Activated T-helper 1 cell treated with anti-CD3 and anti-CD28 coated beads, Interleukin-12 subunit alpha, Interleukin-12 subunit beta, Interleukin-2, Interleukin-4 antibody, amounts not matched to agents 30 ng/mL and 10 ng/mL and 1 ng/mL, durations not matched to agents 14 hours and 24 hours and 36 hours (primary cell): ENCODE data around the gene SUSD6. TPM values are rescaled to one million over a fixed set of nuclear protein-coding genes. Genes with fewer than 3 reads are reported as not detected.
"Not testable (repeated sequence)": the region's sequence is repeated elsewhere in the genome, so short reads cannot be mapped to it uniquely, and the experiment has no call there.

Experiments
- DNase-seq: peaks from one replicate; pipeline ENCODE4 v3.0.0; 2021; ENCODE audit warnings: low spot score
- H3K27ac Mint-ChIP-seq: one replicate; pipeline ENCODE4 v1.8.0; 2021; ENCODE audit warnings: mild to moderate bottlenecking, mixed read lengths
- H3K27me3 Mint-ChIP-seq: one replicate; pipeline ENCODE4 v1.8.0; 2022; ENCODE audit warnings: mild to moderate bottlenecking, moderate library complexity, mixed read lengths; ENCODE audit not compliant: insufficient read depth
- H3K36me3 Mint-ChIP-seq: one replicate; pipeline ENCODE4 v1.8.0; 2021; ENCODE audit warnings: low read depth, mixed read lengths
- H3K4me1 Mint-ChIP-seq: one replicate; pipeline ENCODE4 v1.8.0; 2021; ENCODE audit warnings: low read depth, mixed read lengths
- H3K4me3 Mint-ChIP-seq: one replicate; pipeline ENCODE4 v1.8.0; 2021; ENCODE audit warnings: mild to moderate bottlenecking, moderate library complexity, mixed read lengths
- H3K9me3 Mint-ChIP-seq: one replicate; pipeline ENCODE4 v1.8.0; 2021; ENCODE audit warnings: mixed read lengths
- intact Hi-C: fragments of 100-400 bp; cut with micrococcal nuclease; formaldehyde crosslinking; loops from one replicate; pipeline ENCODE4 v1.15.1; 2024
- total RNA-seq: library from RNA; stranded (reverse); gene quantifications from 2 replicates; pipeline ENCODE4 v1.2.3, GENCODE V29; 2022

SUSD6 gene
- total RNA-seq, 1 donor from 2014 or later: 94.3 TPM

- intact Hi-C loops: no loop called here
- peaks cover 63% of the 10 kb centered on the region for H3K36me3 Mint-ChIP-seq
- peaks cover 93% of the 10 kb centered on the region for H3K4me1 Mint-ChIP-seq
Measured at GRCh38 chr14:69712599-69713088, 101.2 kb downstream of the SUSD6 start.

GRCh38 chr14:69713209-69713781, 101.9 kb downstream of the SUSD6 start:
- Mint-ChIP-seq H3K27ac (peak overlapping the region; percentile 91), H3K9me3 (no peaks in the 10 kb centered on the region), H3K27me3 (no peaks in the 10 kb centered on the region), H3K4me3 (peak overlapping the region; percentile 32), H3K36me3 (peaks cover 63% of the 10 kb centered on the region), H3K4me1 (peaks cover 96% of the 10 kb centered on the region)
- intact Hi-C loops: no loop called here
- no peak for DNase-seq

More at GRCh38 chr14:69712599-69713088, 101.2 kb downstream of the SUSD6 start:
- peak; percentile 35 for DNase-seq
- peak overlapping the region; percentile 91 for H3K27ac Mint-ChIP-seq
- no peaks in the 10 kb centered on the region for H3K9me3 Mint-ChIP-seq
- H3K4me3 Mint-ChIP-seq: peak overlapping the region; percentile 67
- H3K27me3 Mint-ChIP-seq: no peaks in the 10 kb centered on the region

- Mint-ChIP-seq H3K4me3 (no peak overlapping the region), H3K4me1 (peaks cover 97% of the 10 kb centered on the region), H3K9me3 (no peaks in the 10 kb centered on the region), H3K36me3 (peaks cover 57% of the 10 kb centered on the region), H3K27ac (peak overlapping the region; percentile 91), H3K27me3 (no peaks in the 10 kb centered on the region)
- no peak for DNase-seq
- intact Hi-C loops: no loop called here
Measured at GRCh38 chr14:69713993-69714679, 102.7 kb downstream of the SUSD6 start.

GRCh38 chr14:69715725-69716477, 104.5 kb downstream of the SUSD6 start:
- Mint-ChIP-seq H3K27ac (peak overlapping the region; percentile 92), H3K4me3 (peak overlapping the region; percentile 46), H3K9me3 (no peaks in the 10 kb centered on the region), H3K36me3 (peaks cover 51% of the 10 kb centered on the region), H3K27me3 (no peaks in the 10 kb centered on the region), H3K4me1 (peaks cover 94% of the 10 kb centered on the region)
- intact Hi-C loops: loop anchor here (1.0 to 2.0 kb wide), 7 partner anchors 10 to 105 kb away; partner anchors contain the start of genes SRSF5 and SUSD6
- DNase-seq: no peak

GRCh38 chr14:69716478-69717187, 105.2 kb downstream of the SUSD6 start:
- Mint-ChIP-seq H3K4me3 (peak overlapping the region; percentile 46), H3K9me3 (no peaks in the 10 kb centered on the region), H3K36me3 (peaks cover 45% of the 10 kb centered on the region), H3K27me3 (peaks cover under 1% of the 10 kb centered on the region), H3K27ac (peak overlapping the region; percentile 92), H3K4me1 (peaks cover 87% of the 10 kb centered on the region)
- intact Hi-C loops: loop anchor here (1.0 to 2.0 kb wide), 7 partner anchors 10 to 106 kb away; partner anchors contain the start of genes SRSF5 and SUSD6
- peak; percentile 70 for DNase-seq

- Mint-ChIP-seq H3K36me3 (peaks cover 30% of the 10 kb centered on the region), H3K4me1 (peaks cover 67% of the 10 kb centered on the region), H3K4me3 (peak overlapping the region; percentile 7), H3K27ac (peak overlapping the region; percentile 36)
- H3K9me3 Mint-ChIP-seq, intact Hi-C loops, H3K27me3 Mint-ChIP-seq, DNase-seq: not testable (repeated sequence)
Measured at GRCh38 chr14:69718614-69719013, 107.2 kb downstream of the SUSD6 start.

- no peak for DNase-seq
- intact Hi-C loops: no loop called here
- Mint-ChIP-seq H3K4me3 (peak overlapping the region; percentile 37), H3K9me3 (no peaks in the 10 kb centered on the region), H3K27me3 (peaks cover 2% of the 10 kb centered on the region), H3K27ac (peak overlapping the region; percentile 30), H3K36me3 (peaks cover 22% of the 10 kb centered on the region), H3K4me1 (peaks cover 58% of the 10 kb centered on the region)
Measured at GRCh38 chr14:69719501-69719951, 108.1 kb downstream of the SUSD6 start.

GRCh38 chr14:69720912-69721311, 109.5 kb downstream of the SUSD6 start:
- Mint-ChIP-seq H3K36me3 (peaks cover 14% of the 10 kb centered on the region), H3K9me3 (no peaks in the 10 kb centered on the region), H3K4me1 (peaks cover 51% of the 10 kb centered on the region), H3K27ac (no peak overlapping the region), H3K4me3 (no peak overlapping the region), H3K27me3 (peaks cover 2% of the 10 kb centered on the region)
- no peak for DNase-seq
- intact Hi-C loops: no loop called here

- H3K4me1 Mint-ChIP-seq: peaks cover 38% of the 10 kb centered on the region
- intact Hi-C loops: loop anchor here (1.0 to 2.0 kb wide), 7 partner anchors 11 to 142 kb away; partner anchors contain the start of genes SRSF5 and SUSD6
Measured at GRCh38 chr14:69726761-69727511, 115.5 kb downstream of the SUSD6 start.

GRCh38 chr14:69727860-69728259, 116.5 kb downstream of the SUSD6 start:
- H3K27ac Mint-ChIP-seq: peak overlapping the region; percentile 4

More at GRCh38 chr14:69726761-69727511, 115.5 kb downstream of the SUSD6 start:
- no peaks in the 10 kb centered on the region for H3K27me3 Mint-ChIP-seq
- DNase-seq: peak; percentile 76
- H3K27ac Mint-ChIP-seq: peak overlapping the region; percentile 74
- H3K4me3 Mint-ChIP-seq: peak overlapping the region; percentile 72
- H3K9me3 Mint-ChIP-seq: no peaks in the 10 kb centered on the region
- no peaks in the 10 kb centered on the region for H3K36me3 Mint-ChIP-seq

GRCh38 chr14:69731919-69732598, 120.7 kb downstream of the SUSD6 start:
- H3K27me3 Mint-ChIP-seq, H3K4me3 Mint-ChIP-seq, DNase-seq, H3K36me3 Mint-ChIP-seq, H3K27ac Mint-ChIP-seq, H3K9me3 Mint-ChIP-seq: not testable (repeated sequence)
- intact Hi-C loops: loop anchor here (2.0 kb wide), 1 partner anchor 297 kb away; no protein-coding TSS in a partner anchor
- peaks cover 24% of the 10 kb centered on the region for H3K4me1 Mint-ChIP-seq

More at GRCh38 chr14:69727860-69728259, 116.5 kb downstream of the SUSD6 start:
- intact Hi-C loops: loop anchor here (1.0 to 2.0 kb wide), 6 partner anchors 39 to 143 kb away; partner anchors contain the start of genes SRSF5 and SUSD6
- DNase-seq: no peak
- Mint-ChIP-seq H3K4me1 (peaks cover 38% of the 10 kb centered on the region), H3K27me3 (peaks cover 2% of the 10 kb centered on the region), H3K9me3 (no peaks in the 10 kb centered on the region), H3K36me3 (no peaks in the 10 kb centered on the region), H3K4me3 (peak overlapping the region; percentile 72)
